ENCODE data around the gene CAMK2D.

CAMK2D gene

DNA sequence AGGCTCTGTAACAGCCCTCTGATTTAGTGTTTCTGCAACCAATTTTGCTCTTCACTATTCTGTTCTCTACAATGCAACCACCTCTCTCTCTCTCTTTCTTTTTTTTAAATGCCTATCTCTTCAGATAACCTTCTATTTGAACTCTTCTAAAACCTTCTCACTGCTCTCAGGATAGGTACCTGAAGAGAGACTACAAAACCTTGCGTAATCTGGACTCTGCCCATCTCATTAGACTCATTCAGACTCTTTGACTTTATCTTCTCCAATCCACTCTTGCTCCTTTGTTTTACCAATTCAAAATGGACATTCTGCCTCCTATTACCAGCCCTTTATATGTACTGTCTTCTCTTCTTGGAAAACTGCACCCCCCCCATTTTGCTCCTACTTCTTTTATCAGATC lies 291.6 kb downstream of the CAMK2D start:
- H3K27ac ChIP-seq: no peak overlapping the region
- TF ChIP-seq, protein P1, sequence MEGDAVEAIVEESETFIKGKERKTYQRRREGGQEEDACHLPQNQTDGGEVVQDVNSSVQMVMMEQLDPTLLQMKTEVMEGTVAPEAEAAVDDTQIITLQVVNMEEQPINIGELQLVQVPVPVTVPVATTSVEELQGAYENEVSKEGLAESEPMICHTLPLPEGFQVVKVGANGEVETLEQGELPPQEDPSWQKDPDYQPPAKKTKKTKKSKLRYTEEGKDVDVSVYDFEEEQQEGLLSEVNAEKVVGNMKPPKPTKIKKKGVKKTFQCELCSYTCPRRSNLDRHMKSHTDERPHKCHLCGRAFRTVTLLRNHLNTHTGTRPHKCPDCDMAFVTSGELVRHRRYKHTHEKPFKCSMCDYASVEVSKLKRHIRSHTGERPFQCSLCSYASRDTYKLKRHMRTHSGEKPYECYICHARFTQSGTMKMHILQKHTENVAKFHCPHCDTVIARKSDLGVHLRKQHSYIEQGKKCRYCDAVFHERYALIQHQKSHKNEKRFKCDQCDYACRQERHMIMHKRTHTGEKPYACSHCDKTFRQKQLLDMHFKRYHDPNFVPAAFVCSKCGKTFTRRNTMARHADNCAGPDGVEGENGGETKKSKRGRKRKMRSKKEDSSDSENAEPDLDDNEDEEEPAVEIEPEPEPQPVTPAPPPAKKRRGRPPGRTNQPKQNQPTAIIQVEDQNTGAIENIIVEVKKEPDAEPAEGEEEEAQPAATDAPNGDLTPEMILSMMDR (conservative IDR thresholded peaks at IDR 0.05): no peak

- TF ChIP-seq, protein P1 (conservative IDR thresholded peaks at IDR 0.05): no peak
- H3K27ac ChIP-seq: no peak overlapping the region
Measured at GRCh38 chr4:113469023-113469390, 292.5 kb downstream of the CAMK2D start.

GRCh38 chr4:113468165-113469022 lies 293.1 kb downstream of the CAMK2D start:
- no peak overlapping the region for H3K27ac ChIP-seq
- TF ChIP-seq, protein P1 (conservative IDR thresholded peaks at IDR 0.05): no peak

DNA sequence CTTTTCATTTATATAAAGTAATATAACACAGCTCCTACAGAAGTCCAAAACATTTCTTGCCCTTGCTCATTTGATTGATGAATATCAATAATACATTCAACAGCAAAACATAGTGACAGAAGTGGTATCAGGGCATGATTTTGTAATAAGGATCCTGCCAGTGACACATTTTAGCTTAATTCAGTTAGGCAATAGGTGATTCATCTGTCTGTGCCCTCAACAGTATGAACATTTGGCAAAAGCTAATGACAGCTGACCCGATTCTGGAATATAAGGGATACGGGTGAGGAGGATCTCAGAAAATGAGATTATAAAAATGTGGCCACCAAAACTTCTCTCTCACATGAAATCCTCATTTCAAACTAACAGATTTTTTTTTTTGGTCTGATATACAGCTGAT lies 294.0 kb downstream of the CAMK2D start:
- H3K27ac ChIP-seq: no peak overlapping the region
- TF ChIP-seq, protein P1 (conservative IDR thresholded peaks at IDR 0.05): no peak

DNA sequence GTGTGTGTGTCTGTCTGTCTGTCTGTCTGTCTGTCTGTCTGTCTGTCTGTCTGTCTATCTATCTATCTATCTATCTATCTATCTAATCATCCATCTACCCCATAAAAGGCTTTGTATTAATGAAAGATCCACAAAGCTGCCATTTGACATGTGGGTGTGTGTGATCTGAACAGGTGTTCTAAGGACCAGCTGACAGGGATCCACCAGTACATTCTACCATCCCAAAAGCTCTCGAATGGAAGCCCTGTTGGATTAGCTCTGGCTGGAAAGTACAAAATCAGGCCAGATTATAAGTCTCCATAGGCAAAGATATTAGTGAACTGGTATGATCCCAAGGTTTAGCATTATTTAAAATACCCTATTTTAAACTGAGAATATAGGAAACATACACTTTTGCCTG lies 299.3 kb downstream of the CAMK2D start:
- no peak overlapping the region for H3K27ac ChIP-seq
- TF ChIP-seq, protein P1 (conservative IDR thresholded peaks at IDR 0.05): no peak

DNA sequence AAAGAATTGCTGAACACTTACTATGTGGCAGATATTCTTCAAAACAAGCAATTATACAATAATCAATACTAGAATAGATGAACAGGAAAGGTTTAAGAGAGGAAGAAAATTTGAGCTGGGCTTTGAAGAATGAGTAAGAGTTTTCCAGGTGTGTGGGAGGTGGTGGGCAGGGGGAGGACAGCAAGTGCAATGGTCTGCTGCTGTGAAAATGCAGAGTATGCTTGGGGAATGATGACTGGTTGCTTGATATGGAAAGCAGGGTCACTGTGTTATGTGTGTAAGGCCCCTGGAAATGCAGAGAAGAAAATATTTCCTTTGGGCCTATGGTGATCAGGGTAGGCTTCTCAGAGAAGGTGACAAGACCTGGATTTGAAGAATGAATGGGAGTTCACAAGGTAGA lies 300.3 kb downstream of the CAMK2D start:
- TF ChIP-seq, protein P1 (conservative IDR thresholded peaks at IDR 0.05): no peak
- no peak overlapping the region for H3K27ac ChIP-seq

DNA sequence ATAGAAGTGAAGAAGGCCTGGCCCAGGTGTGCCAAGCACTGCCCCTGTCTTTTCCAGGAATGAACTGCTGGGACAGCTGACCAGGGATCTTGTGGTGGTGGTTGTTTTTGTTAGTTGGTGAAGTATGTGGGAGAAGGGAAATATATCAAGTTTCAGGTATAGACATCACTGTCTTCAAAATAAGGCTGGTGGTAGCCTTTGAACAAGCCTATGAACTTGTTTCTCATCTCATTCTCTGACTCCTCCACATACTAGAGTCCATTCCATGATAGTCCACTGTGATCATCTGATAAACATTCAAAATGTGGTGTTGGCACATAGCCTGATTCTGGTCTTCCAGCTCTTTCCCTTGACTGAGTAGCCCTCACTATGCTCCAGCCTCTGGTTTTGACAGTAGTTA lies 303.7 kb downstream of the CAMK2D start:
- TF ChIP-seq, protein P1 (conservative IDR thresholded peaks at IDR 0.05): no peak
- no peak overlapping the region for H3K27ac ChIP-seq

Data from VCaP (cell line).